ENCODE data around the gene PRKAG2.
A peak's percentile ranks its signal among the peaks of the same experiment; 100 is the strongest.

The PRKAG2 gene

GRCh38 chr7:151735186-151735850, 141.6 kb downstream of the PRKAG2 start:
- DNase-seq (ENCODE audit: insufficient read length, low spot score) (no peak), FAIRE-seq (no peak)

- DNase-seq (ENCODE audit: insufficient read length, low spot score) (no peak), FAIRE-seq (no peak)
These were observed 143.9 kb downstream of the PRKAG2 start for GRCh38 chr7:151732834-151733592.

- FAIRE-seq = no peak
- no peak for DNase-seq (ENCODE audit: insufficient read length, low spot score)
These were observed 144.6 kb downstream of the PRKAG2 start for GRCh38 chr7:151732292-151732691.

GRCh38 chr7:151731022-151731441, 145.9 kb downstream of the PRKAG2 start:
- FAIRE-seq (no peak), DNase-seq (ENCODE audit: insufficient read length, low spot score) (no peak)

GRCh38 chr7:151730591-151730990, 146.3 kb downstream of the PRKAG2 start:
- FAIRE-seq (no peak), DNase-seq (ENCODE audit: insufficient read length, low spot score) (no peak)

- DNase-seq (ENCODE audit: insufficient read length, low spot score) = no peak
- no peak for FAIRE-seq
These were observed 147.4 kb downstream of the PRKAG2 start for GRCh38 chr7:151729521-151729921.

- DNase-seq (ENCODE audit: insufficient read length, low spot score) (no peak), FAIRE-seq (no peak)
These were observed 148.2 kb downstream of the PRKAG2 start for GRCh38 chr7:151728746-151729145.

- FAIRE-seq (no peak), DNase-seq (ENCODE audit: insufficient read length, low spot score) (no peak)
These were observed 148.6 kb downstream of the PRKAG2 start for GRCh38 chr7:151728286-151728660.

- FAIRE-seq (no peak), DNase-seq (ENCODE audit: insufficient read length, low spot score) (no peak)
These were observed 149.2 kb downstream of the PRKAG2 start for GRCh38 chr7:151727579-151728285.

GRCh38 chr7:151726652-151727578, 150.0 kb downstream of the PRKAG2 start:
- DNase-seq (ENCODE audit: insufficient read length, low spot score) (no peak), FAIRE-seq (no peak)

GRCh38 chr7:151725844-151726651, 150.9 kb downstream of the PRKAG2 start:
- DNase-seq (ENCODE audit: insufficient read length, low spot score) (no peak), FAIRE-seq (no peak)

- FAIRE-seq = no peak
These were observed 151.9 kb downstream of the PRKAG2 start for GRCh38 chr7:151724920-151725584.

GRCh38 chr7:151724250-151724915, 152.5 kb downstream of the PRKAG2 start:
- no peak for FAIRE-seq
- DNase-seq (ENCODE audit: insufficient read length, low spot score) = no peak

More at GRCh38 chr7:151724920-151725584, 151.9 kb downstream of the PRKAG2 start:
- peak; percentile 32 for DNase-seq (ENCODE audit: insufficient read length, low spot score)

GRCh38 chr7:151723321-151723720, 153.6 kb downstream of the PRKAG2 start:
- FAIRE-seq (no peak), DNase-seq (ENCODE audit: insufficient read length, low spot score) (no peak)

GRCh38 chr7:151722533-151722932, 154.4 kb downstream of the PRKAG2 start:
- FAIRE-seq (no peak), DNase-seq (ENCODE audit: insufficient read length, low spot score) (no peak)

GRCh38 chr7:151721694-151722093, 155.2 kb downstream of the PRKAG2 start:
- DNase-seq (ENCODE audit: insufficient read length, low spot score) (no peak), FAIRE-seq (no peak)

- DNase-seq (ENCODE audit: insufficient read length, low spot score) = no peak
- FAIRE-seq = no peak
These were observed 155.7 kb downstream of the PRKAG2 start for GRCh38 chr7:151721236-151721635.

GRCh38 chr7:151720280-151720679, 156.6 kb downstream of the PRKAG2 start:
- DNase-seq (ENCODE audit: insufficient read length, low spot score) (no peak), FAIRE-seq (no peak)

GRCh38 chr7:151719897-151720242, 157.0 kb downstream of the PRKAG2 start:
- no peak for FAIRE-seq
- no peak for DNase-seq (ENCODE audit: insufficient read length, low spot score)

Data from GM19239 (cell line).